ENCODE results near the gene NTM.

DNA sequence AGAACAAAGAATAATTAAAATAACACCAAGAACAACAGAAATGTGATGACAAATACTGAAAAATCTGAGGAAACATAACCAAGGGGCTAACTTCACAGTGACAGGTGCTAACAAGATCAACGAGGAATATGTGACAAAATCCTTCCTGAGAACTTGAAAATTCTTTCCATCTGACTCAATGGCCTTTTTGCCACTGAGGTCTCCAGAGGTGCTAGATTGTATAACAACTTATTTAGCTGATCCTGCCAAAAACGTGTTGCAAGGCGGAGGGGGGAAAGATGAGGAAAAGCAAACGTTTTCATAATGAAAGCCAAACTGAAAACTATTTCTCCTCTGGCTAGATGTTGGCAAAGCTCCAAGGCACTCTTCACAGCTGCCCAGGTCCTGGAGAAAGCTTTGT lies 364.5 kb downstream of the NTM start:
- TF ChIP-seq POLR2A (IDR thresholded peaks at IDR 0.05; ENCODE audit: low read depth, low read length) (no peak), TAF1 (IDR thresholded peaks at IDR 0.05; ENCODE audit: low read depth, low read length) (no peak), POLR2AphosphoS5 (IDR thresholded peaks at IDR 0.05; ENCODE audit: low read depth, low read length) (no peak)

Data from GM12891 (cell line).